CD14-positive monocyte (primary cell): ENCODE results near the gene SIK3. TPM values are rescaled to one million over a fixed set of nuclear protein-coding genes. Genes with fewer than 3 reads are reported as not detected.

Experiments
- DNase-seq, 3 donors: peaks; one replicate each; pipeline ENCODE4 v3.0.0-alpha.2; 2011 to 2022
- H2AFZ ChIP-seq: 2 replicates; pipeline ENCODE4 v1.6.0; 2012; ENCODE audit warnings: mild to moderate bottlenecking, low read depth, low read length, inconsistent platforms; ENCODE audit not compliant: insufficient read depth, poor library complexity, severe bottlenecking
- H3K27ac ChIP-seq, 2 donors: 1 replicate in 1 of 2; 2 replicates in 1 of 2; pipeline ENCODE4 v1.5.1; 2012 to 2013; ENCODE audit warnings: low read length in 2 of 2, control low read depth in 1 of 2, inconsistent platforms in 1 of 2, low read depth in 1 of 2, mild to moderate bottlenecking in 1 of 2
- H3K27me3 ChIP-seq, 2 donors: one replicate each; pipeline versions ENCODE4 v1.6.0 to v1.6.1; 2011 to 2013; ENCODE audit warnings: low read length in 2 of 2; ENCODE audit not compliant: control insufficient read depth in 2 of 2, insufficient read depth in 2 of 2
- H3K36me3 ChIP-seq, 2 donors: replicated peaks in 1 of 2; 1 replicate in 1 of 2; 2 replicates in 1 of 2; pipeline versions ENCODE4 v1.5.1 to v1.6.1; 2012 to 2013; ENCODE audit warnings: low read length in 2 of 2, control low read depth in 1 of 2, inconsistent platforms in 1 of 2, mild to moderate bottlenecking in 1 of 2; ENCODE audit not compliant: insufficient read depth in 2 of 2, control insufficient read depth in 1 of 2
- H3K4me1 ChIP-seq, 2 donors: 1 replicate in 1 of 2; 2 replicates in 1 of 2; pipeline versions ENCODE4 v1.5.1 to v1.6.1; 2012 to 2013; ENCODE audit warnings: low read length in 2 of 2, control low read depth in 1 of 2, inconsistent platforms in 1 of 2, mild to moderate bottlenecking in 1 of 2, moderate library complexity in 1 of 2; ENCODE audit not compliant: insufficient read depth in 2 of 2, control insufficient read depth in 1 of 2
- H3K4me2 ChIP-seq: replicated peaks from 2 replicates; pipeline ENCODE3; 2012; ENCODE audit warnings: low read length, moderate library complexity, mild to moderate bottlenecking; ENCODE audit not compliant: poor library complexity, severe bottlenecking; ENCODE audit errors: extremely low read depth
- H3K4me3 ChIP-seq, 3 experiments: fragments of 200-600 bp in 1 of 3; sonication (generic) in 1 of 3; replicated peaks in 1 of 3; 1 replicate in 2 of 3; 2 replicates in 1 of 3; pipeline ENCODE4 v1.5.1; 2011 to 2013; ENCODE audit warnings: low read length in 3 of 3, mild to moderate bottlenecking in 3 of 3, control low read depth in 2 of 3, low read depth in 2 of 3, inconsistent platforms in 1 of 3, moderate library complexity in 1 of 3
- H3K79me2 ChIP-seq: 2 replicates; pipeline ENCODE4 v1.6.0; 2012; ENCODE audit warnings: mild to moderate bottlenecking, control low read depth, inconsistent platforms, low read length, moderate library complexity; ENCODE audit not compliant: insufficient read depth
- H3K9ac ChIP-seq: 2 replicates; pipeline ENCODE4 v1.6.0; 2017; ENCODE audit warnings: low read length, mild to moderate bottlenecking; ENCODE audit not compliant: insufficient read depth, poor library complexity, severe bottlenecking
- H3K9me3 ChIP-seq, 2 donors: replicated peaks in 1 of 2; 1 replicate in 1 of 2; 2 replicates in 1 of 2; pipeline versions ENCODE4 v1.5.1 to v1.6.1; 2012 to 2013; ENCODE audit warnings: low read length in 2 of 2, control low read depth in 1 of 2; ENCODE audit not compliant: control insufficient read depth in 1 of 2, insufficient read depth in 1 of 2
- H4K20me1 ChIP-seq: 2 replicates; pipeline ENCODE4 v1.6.0; 2012; ENCODE audit warnings: mild to moderate bottlenecking, low read length, control low read depth, moderate library complexity; ENCODE audit not compliant: insufficient read depth
- H3K27ac Mint-ChIP-seq, 7 donors: one replicate each; pipeline ENCODE4 v1.8.0; 2020; ENCODE audit warnings: mild to moderate bottlenecking in 7 of 7, mixed read lengths in 7 of 7, moderate library complexity in 6 of 7, inconsistent platforms in 2 of 7
- H3K27me3 Mint-ChIP-seq, 3 donors: one replicate each; pipeline ENCODE4 v1.8.0; 2021 to 2022; ENCODE audit warnings: low read depth in 3 of 3, mild to moderate bottlenecking in 3 of 3, mixed read lengths in 3 of 3, moderate library complexity in 3 of 3, inconsistent platforms in 1 of 3
- H3K36me3 Mint-ChIP-seq, 2 donors: one replicate each; pipeline ENCODE4 v1.8.0; 2020; ENCODE audit warnings: mixed read lengths in 2 of 2, inconsistent platforms in 1 of 2, mild to moderate bottlenecking in 1 of 2
- H3K4me1 Mint-ChIP-seq: one replicate; pipeline ENCODE4 v1.8.0; 2020; ENCODE audit warnings: mild to moderate bottlenecking, mixed read lengths
- H3K4me3 Mint-ChIP-seq, 2 donors: one replicate each; pipeline ENCODE4 v1.8.0; 2020; ENCODE audit warnings: mild to moderate bottlenecking in 2 of 2, mixed read lengths in 2 of 2, moderate library complexity in 1 of 2
- H3K9me3 Mint-ChIP-seq, 7 donors: one replicate each; pipeline ENCODE4 v1.8.0; 2020 to 2022; ENCODE audit warnings: mixed read lengths in 7 of 7, mild to moderate bottlenecking in 6 of 7, moderate library complexity in 6 of 7, inconsistent platforms in 2 of 7
- CTCF ChIP-seq: fragments of 200-600 bp; IDR thresholded peaks from one replicate; pipeline ENCODE4 v1.8.0; 2022; ENCODE audit warnings: antibody characterized with exemption, mild to moderate bottlenecking
- WGBS: methylation state at CpG from one replicate; pipeline ENCODE4 v1.1.5; 2013; ENCODE audit warnings: missing lambda C conversion rate; ENCODE audit not compliant: insufficient coverage; 5-methylcytosine and 5-hydroxymethylcytosine counted together
- intact Hi-C, 2 donors: fragments of 100-400 bp; cut with micrococcal nuclease; formaldehyde crosslinking; loops; one replicate each; pipeline versions ENCODE4 v1.15.0 to v1.15.1; 2023
- polyA plus RNA-seq, 3 donors: library from polyadenylated mRNA; depleted of rRNA in 1 of 3; unstranded in 2 of 3; stranded (reverse) in 1 of 3; fragments of 300-500 nt in 2 of 3; fragments of >200 nt in 1 of 3; fragmentation: Illumina TruSeq in 2 of 3; gene quantifications; 1 replicate in 2 of 3; 2 replicates in 1 of 3; pipeline ENCODE4 v1.2.3, GENCODE V29; 2012 to 2021

The SIK3 gene
- polyA plus RNA-seq, 3 donors = 18.3 to 142 (median 20.0) TPM

DNA sequence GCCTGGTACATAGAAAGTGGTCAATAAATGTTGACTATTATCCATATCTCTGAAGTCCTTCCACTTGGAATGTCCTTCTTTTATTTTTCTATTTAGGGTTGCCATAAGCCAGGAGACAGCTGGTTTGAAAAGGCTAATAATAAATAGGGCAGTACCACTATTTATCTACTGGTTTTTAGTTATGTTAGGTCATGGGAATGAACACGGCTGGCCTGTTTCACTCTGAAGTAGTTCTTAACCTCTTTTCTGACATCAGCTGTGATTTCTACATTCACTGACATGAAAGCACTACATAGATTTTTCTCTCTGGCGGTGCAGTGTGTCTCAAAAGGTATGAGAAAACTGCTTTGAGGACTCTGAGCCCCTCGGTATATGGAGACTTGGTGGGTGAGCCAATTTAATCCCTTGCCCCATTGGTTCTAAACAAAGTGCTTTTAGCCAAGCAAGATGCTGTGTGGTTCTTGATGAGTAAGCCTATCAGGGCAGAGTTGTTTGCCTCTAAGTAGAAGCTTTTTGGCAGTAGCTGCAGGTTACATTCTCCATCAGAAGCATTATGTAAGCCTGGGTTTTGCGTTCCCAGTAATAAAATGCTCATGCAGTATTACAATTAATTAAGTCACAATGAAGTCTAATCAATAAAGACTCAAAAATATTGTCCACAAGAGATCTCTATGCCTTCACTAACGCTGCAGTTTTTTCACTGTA is 212.1 kb downstream of the SIK3 start:
- H3K9me3 ChIP-seq = no peaks in the 10 kb centered on the region
- peaks cover 3% of the 10 kb centered on the region for H3K79me2 ChIP-seq
- H2AFZ ChIP-seq = no peak overlapping the region
- H3K27me3 ChIP-seq = no peaks in the 10 kb centered on the region
- no peak overlapping the region for H3K9ac ChIP-seq
- intact Hi-C loops = loop anchor here in 1 of 2 donors (10.0 kb wide), 1 partner anchor 339 kb away; no protein-coding TSS in a partner anchor
- H3K4me1 ChIP-seq = no peaks in the 10 kb centered on the region
- H3K27ac ChIP-seq = no peak overlapping the region
- peaks cover 4% of the 10 kb centered on the region for H3K4me1 Mint-ChIP-seq
- no peak overlapping the region for H3K27ac Mint-ChIP-seq
- H3K4me3 Mint-ChIP-seq = no peak overlapping the region
- no peak overlapping the region for H3K4me3 ChIP-seq
- H3K9me3 Mint-ChIP-seq = no peaks in the 10 kb centered on the region
- H4K20me1 ChIP-seq = peaks cover 14% of the 10 kb centered on the region
- H3K36me3 Mint-ChIP-seq = peaks cover 39 to 48% of the 10 kb centered on the region in 2 donors
- no peak overlapping the region for H3K4me2 ChIP-seq
- TF ChIP-seq CTCF = no peak
- 100% methylated on average over 1 of the region's 5 CpGs for WGBS
- peaks cover 21 to 81% of the 10 kb centered on the region in 2 donors for H3K36me3 ChIP-seq
- H3K27me3 Mint-ChIP-seq = no peaks in the 10 kb centered on the region
- DNase-seq = no peak

DNA sequence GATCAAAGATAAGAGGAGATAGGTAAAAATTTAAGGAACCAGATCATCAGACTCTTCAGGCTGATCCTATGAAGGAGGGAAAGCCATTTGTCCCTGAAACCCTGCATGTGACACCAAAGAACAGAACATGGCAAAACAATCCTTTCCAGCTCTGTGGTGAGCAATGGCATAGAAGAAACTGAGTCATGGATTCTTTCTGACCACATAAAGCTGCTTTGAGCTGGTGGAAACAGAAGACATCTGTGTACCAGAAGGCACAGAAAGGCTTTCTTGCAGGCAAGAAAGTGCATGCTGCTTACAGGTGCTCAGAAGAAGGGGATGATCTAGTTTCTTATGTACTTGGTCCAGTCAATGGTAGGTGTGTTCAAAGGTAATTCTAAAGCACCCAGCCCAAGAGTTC is 215.8 kb downstream of the SIK3 start:
- Histone ChIP-seq H3K27me3 (no peaks in the 10 kb centered on the region), H3K36me3 (peaks cover 17 to 61% of the 10 kb centered on the region in 2 donors), H2AFZ (no peak overlapping the region), H3K9ac (no peak overlapping the region), H3K4me1 (no peaks in the 10 kb centered on the region), H3K9me3 (no peaks in the 10 kb centered on the region), H3K27ac (no peak overlapping the region), H3K4me3 (no peak overlapping the region), H4K20me1 (peaks cover 21% of the 10 kb centered on the region), H3K79me2 (peaks cover 3% of the 10 kb centered on the region), H3K4me2 (no peak overlapping the region)
- intact Hi-C loops = loop anchor here in 1 of 2 donors (10.0 kb wide), 1 partner anchor 342 kb away; no protein-coding TSS in a partner anchor
- Mint-ChIP-seq H3K27me3 (no peaks in the 10 kb centered on the region), H3K4me3 (no peak overlapping the region), H3K4me1 (peaks cover 5% of the 10 kb centered on the region), H3K27ac (peak overlapping the region in 1 of 7 donors; percentile 50), H3K9me3 (no peaks in the 10 kb centered on the region), H3K36me3 (peaks cover 35 to 42% of the 10 kb centered on the region in 2 donors)
- no peak for TF ChIP-seq CTCF
- no peak for DNase-seq
